Stimulated activated CD8-positive, alpha-beta memory T cell treated with anti-CD3 and anti-CD28 coated beads, Interleukin-7, amount 100 ng/mL, for 48 hours (primary cell): Measurements from ENCODE around the gene SCAF1.

ENCODE experiments used
- DNase-seq, 2 donors: peaks; one replicate each; pipeline ENCODE4 v3.0.0-alpha.2; 2020; ENCODE audit warnings: low read depth in 1 of 2; ENCODE audit errors: extremely low read depth in 1 of 2

SCAF1 gene

GRCh38 chr19:49641688-49642491 is at the start of gene SCAF1:
TSS of gene SCAF1 (plus strand) at chr19:49642209. CDS start at chr19:49645027, 2,818 bp downstream.
- peak; percentile 99 to 100 for DNase-seq

- DNase-seq, result no peak
Measured at GRCh38 chr19:49592486-49593232, 49.4 kb upstream of the SCAF1 start.

- peak; percentile 82 to 94 for DNase-seq
Measured at GRCh38 chr19:49593233-49594113, 48.5 kb upstream of the SCAF1 start.

- DNase-seq, result no peak
Measured at GRCh38 chr19:49594157-49594992, 47.6 kb upstream of the SCAF1 start.

GRCh38 chr19:49594993-49595818 is 46.8 kb upstream of the SCAF1 start:
- DNase-seq, result no peak

GRCh38 chr19:49595819-49596404 is 46.1 kb upstream of the SCAF1 start:
- no peak for DNase-seq

GRCh38 chr19:49596407-49596806 is 45.6 kb upstream of the SCAF1 start:
- DNase-seq, result no peak

- no peak for DNase-seq
Measured at GRCh38 chr19:49596954-49597702, 44.9 kb upstream of the SCAF1 start.

GRCh38 chr19:49597703-49597974 is 44.4 kb upstream of the SCAF1 start:
- DNase-seq, result no peak

- DNase-seq, result no peak
Measured at GRCh38 chr19:49599378-49600295, 42.4 kb upstream of the SCAF1 start.

- DNase-seq, result no peak
Measured at GRCh38 chr19:49601482-49602038, 40.4 kb upstream of the SCAF1 start.

- no peak for DNase-seq
Measured at GRCh38 chr19:49602806-49603205, 39.2 kb upstream of the SCAF1 start.

- no peak for DNase-seq
Measured at GRCh38 chr19:49605605-49606004, 36.4 kb upstream of the SCAF1 start.

GRCh38 chr19:49609499-49610092 is 32.4 kb upstream of the SCAF1 start:
- no peak for DNase-seq

GRCh38 chr19:49613374-49613773 is 28.6 kb upstream of the SCAF1 start:
- DNase-seq, result no peak

- DNase-seq, result no peak
Measured at GRCh38 chr19:49614096-49614833, 27.7 kb upstream of the SCAF1 start.
